ENCODE results near the gene LGR4.

GRCh38 chr11:27475622-27476021 lies 3.0 kb upstream of the LGR4 start:
- TF ChIP-seq POLR2AphosphoS5 (IDR thresholded peaks at IDR 0.05) (no peak), CTCF (IDR thresholded peaks at IDR 0.05) (no peak)
